Ovary (tissue), 9 donors: ENCODE data around the gene PLEKHA6. TPM values are rescaled to one million over a fixed set of nuclear protein-coding genes. Genes with fewer than 3 reads are reported as not detected.

Experiments
- DNase-seq, 5 donors: peaks; one replicate each; pipeline ENCODE4 v3.0.0-alpha.2; 2019 to 2020
- H3K27ac ChIP-seq, 2 donors: fragments of 200-600 bp; one replicate each; pipeline versions ENCODE4 v1.5.1 to v1.8.0; 2019 to 2022
- H3K27me3 ChIP-seq: fragments of 200-600 bp; one replicate; pipeline ENCODE4 v1.8.0; 2022
- H3K36me3 ChIP-seq: fragments of 200-600 bp; sonication (generic); one replicate; pipeline ENCODE4 v1.5.1; 2019
- H3K4me1 ChIP-seq: one replicate; pipeline ENCODE4 v1.8.1; 2013; ENCODE audit warnings: mild to moderate bottlenecking, moderate library complexity; ENCODE audit not compliant: insufficient read depth
- H3K4me3 ChIP-seq: fragments of 200-600 bp; sonication (generic); one replicate; pipeline ENCODE4 v1.5.1; 2017
- H3K9me3 ChIP-seq, 2 donors: fragments of 200-600 bp in 1 of 2; sonication (generic) in 1 of 2; one replicate each; pipeline versions ENCODE4 v1.5.1 to v1.8.1; 2013 to 2019; ENCODE audit warnings: mild to moderate bottlenecking in 1 of 2, moderate library complexity in 1 of 2
- CTCF ChIP-seq, 3 donors: fragments of 450-650 bp in 2 of 3; fragments of 200-600 bp in 1 of 3; IDR thresholded peaks; one replicate each; pipeline versions ENCODE4 v1.5.1 to v1.8.0; 2016 to 2022; ENCODE audit warnings: antibody characterized with exemption in 3 of 3, mild to moderate bottlenecking in 1 of 3
- EP300 ChIP-seq: sonication (generic); formaldehyde crosslinking; IDR thresholded peaks from one replicate; pipeline ENCODE4 v1.6.1; 2017; ENCODE audit warnings: antibody characterized with exemption
- POLR2A ChIP-seq: fragments of 450-650 bp; IDR thresholded peaks from one replicate; pipeline ENCODE4 v1.6.1; 2017; ENCODE audit warnings: antibody characterized with exemption, mild to moderate bottlenecking, moderate library complexity
- WGBS, 3 donors: extraction: QIAGEN DNeasy Blood & Tissue Kit in 1 of 3; methylation state at CpG; one replicate each; pipeline versions ENCODE4 v1.1.5 to v1.1.7; 2013 to 2017; 5-methylcytosine and 5-hydroxymethylcytosine counted together
- intact Hi-C, 4 donors: fragments of 100-400 bp; cut with DNase I; formaldehyde crosslinking; loops; one replicate each; pipeline versions ENCODE4 v1.11.0 to v1.15.1; 2022 to 2023
- polyA plus RNA-seq, 2 donors: library from polyadenylated mRNA; stranded (reverse); fragments of 200-250 nt in 1 of 2; fragments of 350-450 nt in 1 of 2; fragmentation: Illumina TruSeq in 1 of 2; extraction: RNeasy Lipid Tissue Mini Kit (QIAGEN cat#74804) in 1 of 2; gene quantifications; one replicate each; pipeline ENCODE4 v1.2.3, GENCODE V29; 2013 to 2014
- total RNA-seq, 7 donors: library from RNA; depleted of rRNA in 2 of 7; stranded (reverse); fragments of >200 nt in 2 of 7; fragmentation: NEBNext Ultra II Directional in 3 of 7; extraction: Animal tissue kit (Norgen Biotek cat#: 25700) in 3 of 7; gene quantifications; one replicate each; pipeline versions ENCODE4 v1.1.0 to v1.2.4, GENCODE V29; 2016 to 2023
- donor health status: DM: no; HTN: no; CAD: no; lungs with moderate emphysema.
- donor health status: DM: no; HTN: no; CAD: no.
- donor health status: Bipolar disorder and iron deficiency.
- donor health status: DM: yes; HTN: yes; CAD: no.
- donor health status: DM: no; HTN: no; CAD: no.
- donor health status: DM: yes; HTN: yes; CAD: no.

PLEKHA6 gene
- total and polyA plus RNA-seq, 9 donors: 2.3 to 20.5 (median 6.6) TPM

DNA sequence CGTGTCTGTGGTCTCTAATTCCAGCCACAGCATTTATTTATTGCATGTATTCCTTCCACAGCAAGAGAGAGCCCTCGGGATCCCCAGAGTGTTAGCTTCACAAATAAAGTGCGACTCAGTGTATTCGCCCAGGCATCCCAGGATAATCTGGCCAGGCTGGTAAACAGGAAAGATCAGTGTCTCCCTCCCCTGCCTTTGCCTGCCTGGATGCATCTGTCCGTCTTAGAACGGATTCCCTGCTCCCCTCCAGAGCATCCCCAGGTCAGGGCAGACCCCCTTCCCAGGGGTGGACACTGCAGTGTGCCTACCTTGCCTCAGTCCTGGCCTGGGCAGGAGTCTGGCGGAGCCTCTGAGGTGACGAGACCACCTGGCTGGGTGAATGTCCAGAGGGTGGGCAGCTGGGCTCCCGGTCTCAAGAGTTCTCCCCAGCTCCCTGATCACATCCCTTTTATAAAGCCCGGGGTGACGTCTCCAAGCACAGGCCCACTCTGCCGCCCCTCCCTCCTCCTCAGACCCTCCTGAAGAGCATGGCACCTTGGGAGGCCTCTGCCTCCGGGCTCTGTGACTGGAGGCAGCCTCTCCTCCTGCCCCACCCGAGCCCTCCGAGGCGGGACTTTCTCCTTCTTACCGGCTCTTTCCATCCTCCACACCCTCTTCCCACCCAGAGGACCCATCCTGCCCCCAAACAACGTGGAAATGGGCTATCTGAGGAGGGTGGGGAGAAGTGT lies 163.5 kb downstream of the PLEKHA6 start, which contains the start of gene KISS1:
TSS of gene KISS1 (minus strand) at position 424 of the 728 bp plus-strand sequence. CDS start 3,615 bp downstream, outside the sequence.
- Histone ChIP-seq H3K27ac (no peak within 1 kb of the TSS), H3K4me1 (peaks cover 7% of the 10 kb centered on the region), H3K36me3 (no peaks in the 10 kb centered on the region), H3K27me3 (no peaks in the 10 kb centered on the region), H3K4me3 (no peak within 1 kb of the TSS), H3K9me3 (no peaks in the 10 kb centered on the region)
- TF ChIP-seq CTCF (IDR thresholded peaks at IDR 0.05) (no peak), POLR2A (no peak), EP300 (no peak)
- peak in 1 of 5 donors; percentile 26 for DNase-seq
- WGBS, 3 donors: 76 to 78% (median 77%) methylated on average over 18 of the region's 18 CpGs
- intact Hi-C loops: loop anchor here in 1 of 4 donors (5.0 kb wide), 1 partner anchor 49 kb away; no protein-coding TSS in a partner anchor

GRCh38 chr1:204194771-204195170 lies 165.0 kb downstream of the PLEKHA6 start:
- WGBS, 3 donors: 86 to 92% (median 88%) methylated on average over 7 of the region's 7 CpGs
- Histone ChIP-seq H3K36me3 (no peaks in the 10 kb centered on the region), H3K4me3 (no peak overlapping the region), H3K9me3 (no peaks in the 10 kb centered on the region), H3K27ac (no peak overlapping the region), H3K4me1 (peaks cover 8% of the 10 kb centered on the region), H3K27me3 (no peaks in the 10 kb centered on the region)
- TF ChIP-seq POLR2A (no peak), CTCF (IDR thresholded peaks at IDR 0.05) (no peak), EP300 (no peak)
- intact Hi-C loops: loop anchor here in 1 of 4 donors (5.0 kb wide), 1 partner anchor 47 kb away; no protein-coding TSS in a partner anchor
- peak in 1 of 5 donors; percentile 8 for DNase-seq

GRCh38 chr1:204194080-204194479 lies 165.6 kb downstream of the PLEKHA6 start:
- TF ChIP-seq POLR2A (no peak), EP300 (no peak), CTCF (IDR thresholded peaks at IDR 0.05) (no peak)
- Histone ChIP-seq H3K9me3 (no peaks in the 10 kb centered on the region), H3K36me3 (no peaks in the 10 kb centered on the region), H3K27ac (no peak overlapping the region), H3K27me3 (no peaks in the 10 kb centered on the region), H3K4me1 (peaks cover 10% of the 10 kb centered on the region), H3K4me3 (no peak overlapping the region)
- DNase-seq: peak in 1 of 5 donors; percentile 12
- WGBS, 3 donors: 78 to 85% (median 79%) methylated on average over 2 of the region's 2 CpGs
- intact Hi-C loops: no loop called here

DNA sequence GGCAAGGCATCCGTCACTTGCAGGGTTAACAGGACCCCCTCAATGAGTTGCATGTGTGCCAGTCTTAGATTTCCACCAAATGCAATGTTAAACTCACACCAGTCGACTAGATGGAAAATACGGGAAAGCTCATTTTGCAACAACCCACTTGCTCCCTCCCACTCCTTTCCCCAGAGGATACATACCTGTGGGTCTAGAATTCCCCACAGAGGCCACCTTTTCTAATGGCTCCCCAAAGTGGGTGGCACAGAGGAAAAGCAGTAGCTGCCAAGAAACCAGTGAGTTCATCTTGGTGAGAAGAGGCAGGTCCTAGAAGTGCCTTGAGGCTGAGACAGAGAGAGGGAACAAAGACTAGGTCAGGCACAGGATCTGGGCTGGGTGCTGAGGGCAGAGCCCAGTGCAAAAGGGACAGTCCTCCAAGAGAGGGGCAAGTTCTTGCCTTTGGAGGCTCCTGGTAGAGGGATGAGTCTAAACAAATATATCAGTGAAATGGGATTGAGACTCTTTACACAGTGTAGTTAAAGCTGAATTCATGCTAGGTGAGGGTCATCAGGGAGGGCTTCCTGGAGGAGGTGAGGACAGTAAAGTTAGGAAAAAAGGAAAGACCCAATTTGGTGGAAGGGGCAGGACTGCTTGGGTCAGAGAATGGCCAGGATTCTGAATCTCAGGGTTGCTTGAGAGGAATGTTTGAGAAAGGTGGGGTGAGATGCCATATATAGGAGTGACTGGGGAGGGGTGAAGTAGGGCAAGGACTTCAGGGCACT lies 167.0 kb downstream of the PLEKHA6 start:
- Histone ChIP-seq H3K9me3 (no peaks in the 10 kb centered on the region), H3K4me1 (peaks cover 3% of the 10 kb centered on the region), H3K27me3 (no peaks in the 10 kb centered on the region), H3K4me3 (no peak overlapping the region), H3K27ac (no peak overlapping the region), H3K36me3 (no peaks in the 10 kb centered on the region)
- DNase-seq: no peak
- TF ChIP-seq CTCF (IDR thresholded peaks at IDR 0.05) (no peak), POLR2A (no peak), EP300 (no peak)
- intact Hi-C loops: no loop called here
- WGBS, 3 donors: 69 to 84% (median 73%) methylated on average over 3 of the region's 3 CpGs
